Measurements from ENCODE around the gene ASTE1. TPM values are rescaled to one million over a fixed set of nuclear protein-coding genes. Genes with fewer than 3 reads are reported as not detected.
"Not testable (repeated sequence)": the region's sequence is repeated elsewhere in the genome, so short reads cannot be mapped to it uniquely, and the experiment has no call there.

The ASTE1 gene
- total RNA-seq, 4 donors from 2014 or later: 5.0 to 9.0 (median 7.6) TPM

DNA sequence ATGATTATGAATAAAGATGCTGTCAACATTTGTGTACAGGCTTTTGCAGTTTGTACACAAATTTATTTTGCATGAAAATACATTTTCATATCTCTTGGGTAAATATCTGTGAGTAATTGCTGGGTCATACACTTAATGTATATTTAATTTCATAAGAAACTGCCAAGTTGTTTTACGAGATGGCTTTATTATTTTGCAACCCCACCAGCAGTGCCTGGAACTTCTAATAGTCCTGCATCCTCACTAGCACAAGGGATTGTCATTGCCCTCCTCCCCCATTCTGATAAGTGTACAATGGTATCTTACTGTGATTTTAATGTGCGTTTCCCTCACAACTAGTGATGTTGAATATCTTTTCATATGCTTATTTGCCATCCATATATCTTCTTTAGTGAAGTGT, 45.2 kb downstream of the ASTE1 start:
- no peak for DNase-seq (ENCODE audit: low spot score in 2 of 2)
- TF ChIP-seq, protein P1, sequence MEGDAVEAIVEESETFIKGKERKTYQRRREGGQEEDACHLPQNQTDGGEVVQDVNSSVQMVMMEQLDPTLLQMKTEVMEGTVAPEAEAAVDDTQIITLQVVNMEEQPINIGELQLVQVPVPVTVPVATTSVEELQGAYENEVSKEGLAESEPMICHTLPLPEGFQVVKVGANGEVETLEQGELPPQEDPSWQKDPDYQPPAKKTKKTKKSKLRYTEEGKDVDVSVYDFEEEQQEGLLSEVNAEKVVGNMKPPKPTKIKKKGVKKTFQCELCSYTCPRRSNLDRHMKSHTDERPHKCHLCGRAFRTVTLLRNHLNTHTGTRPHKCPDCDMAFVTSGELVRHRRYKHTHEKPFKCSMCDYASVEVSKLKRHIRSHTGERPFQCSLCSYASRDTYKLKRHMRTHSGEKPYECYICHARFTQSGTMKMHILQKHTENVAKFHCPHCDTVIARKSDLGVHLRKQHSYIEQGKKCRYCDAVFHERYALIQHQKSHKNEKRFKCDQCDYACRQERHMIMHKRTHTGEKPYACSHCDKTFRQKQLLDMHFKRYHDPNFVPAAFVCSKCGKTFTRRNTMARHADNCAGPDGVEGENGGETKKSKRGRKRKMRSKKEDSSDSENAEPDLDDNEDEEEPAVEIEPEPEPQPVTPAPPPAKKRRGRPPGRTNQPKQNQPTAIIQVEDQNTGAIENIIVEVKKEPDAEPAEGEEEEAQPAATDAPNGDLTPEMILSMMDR (IDR thresholded peaks at IDR 0.05): no peak
- TF ChIP-seq POLR2A (IDR thresholded peaks at IDR 0.05): no peak
- intact Hi-C loops (cut with DNase I; ENCODE audit: low total_unique reads): no loop called here
- 96 to 98% methylated on average over 2 of the region's 2 CpGs for WGBS, 2 donors
- no peak overlapping the region for H3K4me3 ChIP-seq (ENCODE audit: low read depth, poor library complexity, severe bottlenecking)

DNA sequence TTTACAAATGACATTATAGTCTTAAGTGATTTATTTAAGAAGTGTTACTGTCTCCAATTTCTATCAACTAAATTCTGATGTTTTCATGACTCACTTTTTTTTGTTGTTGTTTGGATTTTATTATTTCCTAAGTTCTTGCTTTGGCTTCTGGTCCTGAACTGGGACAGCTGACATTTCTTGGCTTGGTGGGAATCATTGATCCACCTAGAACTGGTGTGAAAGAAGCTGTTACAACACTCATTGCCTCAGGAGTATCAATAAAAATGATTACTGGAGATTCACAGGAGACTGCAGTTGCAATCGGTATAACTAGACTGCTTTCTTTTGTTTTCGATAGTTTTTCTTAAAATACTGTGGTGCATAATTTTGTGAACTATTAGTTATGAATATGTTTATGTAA, 47.5 kb downstream of the ASTE1 start:
- TF ChIP-seq, protein P1 (IDR thresholded peaks at IDR 0.05): no peak
- TF ChIP-seq POLR2A (IDR thresholded peaks at IDR 0.05): no peak
- DNase-seq (ENCODE audit: low spot score in 2 of 2): no peak
- no peak overlapping the region for H3K4me3 ChIP-seq (ENCODE audit: low read depth, poor library complexity, severe bottlenecking)
- intact Hi-C loops (cut with DNase I; ENCODE audit: low total_unique reads): no loop called here
- 57 to 60% methylated on average over 2 of the region's 2 CpGs for WGBS, 2 donors

DNA sequence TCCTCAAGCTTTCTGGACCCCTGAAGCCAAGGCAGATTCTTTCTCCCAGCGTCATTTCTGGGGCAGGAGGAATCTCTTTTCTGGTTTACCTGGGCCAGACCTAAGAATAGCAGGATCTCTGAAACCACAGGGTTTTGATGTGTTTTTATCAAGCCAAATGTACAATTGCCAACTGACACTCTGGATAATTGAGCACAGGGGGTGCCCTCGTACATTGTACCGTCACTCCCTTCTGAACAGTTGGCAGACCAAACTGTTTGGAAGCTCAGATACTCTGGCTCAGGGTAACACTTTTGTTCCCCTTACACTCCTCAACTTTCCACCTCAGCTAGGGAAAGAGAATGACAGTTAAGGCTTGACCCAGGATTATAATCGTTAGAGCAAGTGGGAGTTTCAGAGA, 49.9 kb downstream of the ASTE1 start:
- intact Hi-C loops (cut with DNase I; ENCODE audit: low total_unique reads): no loop called here
- WGBS, 2 donors: 66 to 68% methylated on average over 4 of the region's 4 CpGs
- TF ChIP-seq, protein P1 (IDR thresholded peaks at IDR 0.05): no peak
- no peak for TF ChIP-seq POLR2A (IDR thresholded peaks at IDR 0.05)
- DNase-seq (ENCODE audit: low spot score in 2 of 2): no peak
- no peak overlapping the region for H3K4me3 ChIP-seq (ENCODE audit: low read depth, poor library complexity, severe bottlenecking)

DNA sequence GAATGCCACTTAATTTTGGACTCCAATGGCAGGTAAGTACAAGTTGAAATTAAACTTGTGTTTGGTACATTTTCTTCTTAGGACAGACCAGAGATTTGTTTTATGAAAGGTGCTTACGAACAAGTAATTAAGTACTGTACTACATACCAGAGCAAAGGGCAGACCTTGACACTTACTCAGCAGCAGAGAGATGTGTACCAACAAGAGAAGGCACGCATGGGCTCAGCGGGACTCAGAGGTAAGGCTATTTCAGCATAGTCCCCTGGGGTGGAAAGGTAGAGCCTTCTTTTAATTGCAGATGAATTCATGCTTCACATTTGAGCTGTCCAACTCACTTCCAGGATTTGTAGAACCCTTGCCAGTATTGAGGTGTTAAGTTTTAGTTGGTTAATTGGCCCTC, 51.4 kb downstream of the ASTE1 start:
- 59 to 78% methylated on average over 3 of the region's 3 CpGs for WGBS, 2 donors
- TF ChIP-seq POLR2A (IDR thresholded peaks at IDR 0.05): no peak
- TF ChIP-seq, protein P1 (IDR thresholded peaks at IDR 0.05): no peak
- no peak for DNase-seq (ENCODE audit: low spot score in 2 of 2)
- H3K4me3 ChIP-seq (ENCODE audit: low read depth, poor library complexity, severe bottlenecking): no peak overlapping the region
- intact Hi-C loops (cut with DNase I; ENCODE audit: low total_unique reads): no loop called here

DNA sequence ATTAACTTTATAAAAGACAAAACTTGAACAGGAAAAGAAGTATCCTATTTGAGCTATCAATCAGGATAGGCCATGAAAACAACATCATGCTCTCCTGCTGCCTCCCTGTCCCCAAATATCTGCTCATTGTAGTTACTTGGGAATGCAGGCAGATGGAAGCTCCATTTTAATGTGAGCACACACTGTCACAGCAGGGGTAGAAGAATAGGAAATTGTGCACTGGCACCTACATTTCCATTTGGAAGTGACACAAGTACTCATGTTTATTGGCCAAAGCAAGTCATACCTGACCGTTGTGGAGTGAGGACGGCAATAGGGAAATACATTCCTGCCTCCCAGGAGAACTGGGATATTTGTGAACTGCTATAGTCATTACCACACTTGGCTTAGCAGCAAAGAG, 52.4 kb downstream of the ASTE1 start:
- DNase-seq (ENCODE audit: low spot score in 2 of 2): no peak
- no peak overlapping the region for H3K4me3 ChIP-seq (ENCODE audit: low read depth, poor library complexity, severe bottlenecking)
- no peak for TF ChIP-seq POLR2A (IDR thresholded peaks at IDR 0.05)
- TF ChIP-seq, protein P1 (IDR thresholded peaks at IDR 0.05): no peak
- intact Hi-C loops (cut with DNase I; ENCODE audit: low total_unique reads): no loop called here
- WGBS, 2 donors: 82 to 91% methylated on average over 2 of the region's 2 CpGs

DNA sequence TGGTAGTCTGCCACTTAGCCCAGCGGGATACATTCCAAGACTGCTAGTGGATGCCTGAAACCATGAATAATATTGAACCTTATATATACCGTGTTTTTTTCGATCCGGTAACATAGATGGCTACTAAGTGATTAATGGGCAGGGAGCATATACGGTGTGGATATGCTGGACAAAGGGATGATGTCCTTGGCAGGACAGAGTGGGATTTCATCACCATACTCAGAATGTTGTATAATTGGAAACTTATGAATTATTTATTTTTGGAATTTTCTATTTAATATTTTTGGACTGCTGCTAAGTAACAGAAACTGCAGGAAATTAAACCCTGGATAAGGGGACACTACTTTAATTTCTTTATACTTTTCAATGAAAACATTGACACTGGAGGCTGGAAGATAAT, 53.2 kb downstream of the ASTE1 start:
- WGBS, 2 donors: 65 to 78% methylated on average over 5 of the region's 5 CpGs
- no peak overlapping the region for H3K4me3 ChIP-seq (ENCODE audit: low read depth, poor library complexity, severe bottlenecking)
- TF ChIP-seq POLR2A (IDR thresholded peaks at IDR 0.05): no peak
- TF ChIP-seq, protein P1 (IDR thresholded peaks at IDR 0.05): no peak
- intact Hi-C loops (cut with DNase I; ENCODE audit: low total_unique reads): no loop called here
- DNase-seq (ENCODE audit: low spot score in 2 of 2): no peak

DNA sequence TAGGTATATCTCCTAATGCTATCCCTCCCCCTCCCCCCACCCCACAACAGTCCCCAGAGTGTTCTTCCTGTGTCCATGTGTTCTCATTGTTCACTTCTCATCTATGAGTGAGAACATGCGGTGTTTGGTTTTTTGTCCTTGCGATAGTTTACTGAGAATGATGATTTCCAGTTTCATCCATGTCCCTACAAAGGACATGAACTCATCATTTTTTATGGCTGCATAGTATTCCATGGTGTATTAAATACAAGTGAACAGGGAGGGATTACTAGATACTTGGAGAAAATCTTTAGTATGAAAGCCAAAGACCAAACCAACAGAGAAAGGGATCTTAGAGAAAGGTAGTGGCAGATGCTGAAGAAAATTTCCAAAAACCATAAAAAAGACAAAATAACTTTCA, 54.0 kb downstream of the ASTE1 start:
- H3K4me3 ChIP-seq (ENCODE audit: low read depth, poor library complexity, severe bottlenecking); DNase-seq (ENCODE audit: low spot score in 2 of 2); intact Hi-C loops (cut with DNase I; ENCODE audit: low total_unique reads): not testable (repeated sequence)
- 98 to 100% methylated on average over 2 of the region's 2 CpGs for WGBS, 2 donors
